Endothelial cell of umbilical vein (primary cell): ENCODE results near the gene SEMA4F. TPM values are rescaled to one million over a fixed set of nuclear protein-coding genes. Genes with fewer than 3 reads are reported as not detected.

Experiments used
- BruUV-seq: library from RNA; stranded (reverse); fragments of 400-500 nt; replicated peaks from 2 replicates; lab custom pipeline; 2021; lab: Mats Ljungman, UMichigan
- CTCF ChIA-PET: fragments of 300-600, 350-600 bp; sonication (Branson Sonifier 250); formaldehyde crosslinking; loops from one replicate; lab custom pipeline; 2021; ENCODE audit warnings: antibody characterized with exemption, inconsistent platforms; lab: Charles Lee
- POLR2A ChIA-PET: fragments of 300-600, 350-600 bp; sonication (Branson Sonifier 250); formaldehyde crosslinking; loops from one replicate; lab custom pipeline; 2021; ENCODE audit warnings: antibody characterized with exemption, inconsistent platforms; lab: Charles Lee
- DNase-seq: peaks from one replicate; pipeline ENCODE4 v3.0.0-alpha.2; 2011; ENCODE audit warnings: low read depth, low spot score
- FAIRE-seq: peaks from 2 replicates; lab custom pipeline; 2011; peaks lifted over from hg19 to GRCh38; lab: Jason Lieb, UNC
- H2AFZ ChIP-seq: 2 replicates; pipeline ENCODE4 v1.6.0; 2012; ENCODE audit warnings: low read depth, low read length, control low read depth, inconsistent platforms
- H3K27ac ChIP-seq: 2 replicates; pipeline ENCODE4 v1.5.1; 2011; ENCODE audit warnings: low read depth, mild to moderate bottlenecking, control low read depth, low read length, moderate library complexity; ENCODE audit not compliant: insufficient read depth
- H3K27me3 ChIP-seq, 2 experiments: 2 replicates each; pipeline versions ENCODE4 v1.6.0 to v1.6.1; 2011; ENCODE audit warnings: low read length in 2 of 2, mixed read lengths in 1 of 2; ENCODE audit not compliant: control insufficient read depth in 2 of 2, insufficient read depth in 2 of 2
- H3K36me3 ChIP-seq, 2 experiments: 2 replicates in 1 of 2; 3 replicates in 1 of 2; pipeline ENCODE4 v1.5.1; 2011; ENCODE audit warnings: low read length in 2 of 2, mild to moderate bottlenecking in 1 of 2, moderate library complexity in 1 of 2; ENCODE audit not compliant: control insufficient read depth in 2 of 2, insufficient read depth in 2 of 2; ENCODE audit errors: extremely low read depth in 1 of 2
- H3K4me1 ChIP-seq: 3 replicates; pipeline ENCODE4 v1.5.1; 2011; ENCODE audit warnings: mild to moderate bottlenecking, low read length; ENCODE audit not compliant: control insufficient read depth, insufficient read depth; ENCODE audit errors: extremely low read depth
- H3K4me2 ChIP-seq: 2 replicates; pipeline ENCODE4 v1.6.1; 2011; ENCODE audit warnings: low read length, control low read depth, mixed read lengths; ENCODE audit not compliant: insufficient read depth
- H3K4me3 ChIP-seq, 3 experiments: fragments of 200-600 bp in 1 of 3; sonication (generic), shearing (Covaris generic) in 1 of 3; replicated peaks in 1 of 3; 2 replicates each; pipeline ENCODE4 v1.5.1; 2011 to 2016; ENCODE audit warnings: control low read depth in 3 of 3, low read length in 3 of 3, mild to moderate bottlenecking in 2 of 3, inconsistent platforms in 1 of 3, low read depth in 1 of 3, moderate library complexity in 1 of 3; ENCODE audit not compliant: insufficient read depth in 1 of 3
- H3K79me2 ChIP-seq: 2 replicates; pipeline ENCODE4 v1.6.0; 2012; ENCODE audit warnings: low read length, inconsistent platforms; ENCODE audit not compliant: control insufficient read depth, insufficient read depth
- H3K9ac ChIP-seq: replicated peaks from 2 replicates; pipeline ENCODE3; 2011; ENCODE audit warnings: low read length, control low read depth; ENCODE audit not compliant: insufficient read depth; ENCODE audit errors: extremely low read depth
- H3K9me1 ChIP-seq: replicated peaks from 3 replicates; pipeline ENCODE4 v1.6.0; 2011; ENCODE audit warnings: mild to moderate bottlenecking, low read length; ENCODE audit not compliant: control insufficient read depth, insufficient read depth; ENCODE audit errors: extremely low read depth
- H3K9me3 ChIP-seq: replicated peaks from 2 replicates; pipeline ENCODE4 v1.5.1; 2012; ENCODE audit warnings: low read length, inconsistent platforms; ENCODE audit not compliant: control insufficient read depth, insufficient read depth
- H4K20me1 ChIP-seq: replicated peaks from 2 replicates; pipeline ENCODE3; 2011; ENCODE audit warnings: mild to moderate bottlenecking, low read length; ENCODE audit not compliant: control insufficient read depth, insufficient read depth; ENCODE audit errors: extremely low read depth
- MAX ChIP-seq: IDR thresholded peaks from 2 replicates; pipeline ENCODE4 v1.6.1; 2011; ENCODE audit not compliant: insufficient read depth, insufficient read length
- MYC ChIP-seq: IDR thresholded peaks from one replicate; pipeline ENCODE4 v1.6.1; 2011; ENCODE audit warnings: mild to moderate bottlenecking, low read depth, low read length
- POLR2AphosphoS5 ChIP-seq: IDR thresholded peaks from 2 replicates; pipeline ENCODE4 v1.6.1; 2012; ENCODE audit warnings: low read depth, mild to moderate bottlenecking, control low read depth, low read length, moderate library complexity; ENCODE audit not compliant: insufficient read depth
- dilution Hi-C: fragments of 300-500 bp; cut with MboI; formaldehyde crosslinking; loops from one replicate; pipeline ENCODE4 v1.15.0; 2019; ENCODE audit warnings: low sequenced_read_pairs; ENCODE audit not compliant: extremely low pct_ligation_motif_present
- intact Hi-C: fragments of 100-400 bp; cut with micrococcal nuclease; formaldehyde crosslinking; loops from one replicate; pipeline ENCODE4 v1.10.0; 2022
- polyA plus RNA-seq, 4 experiments: library from polyadenylated mRNA; depleted of rRNA in 3 of 4; stranded (reverse) in 3 of 4; unstranded in 1 of 4; fragments of >200 nt; gene quantifications; 2 replicates each; pipeline versions ENCODE4 v1.2.1 to v1.2.3, GENCODE V29; 2011 to 2012; ENCODE audit warnings: missing spikeins in 1 of 4
- total RNA-seq: library from RNA; stranded (reverse); gene quantifications from 2 replicates; pipeline ENCODE4 v1.2.3, GENCODE V29; 2021
- TF ChIP-seq, protein P1 (sequence below), 2 donors: IDR thresholded peaks; 1 replicate in 1 of 2; 2 replicates in 1 of 2; pipeline ENCODE4 v1.5.1; 2011; ENCODE audit warnings: low read length in 2 of 2, mild to moderate bottlenecking in 2 of 2, moderate library complexity in 2 of 2, control low read depth in 1 of 2, inconsistent platforms in 1 of 2, low read depth in 1 of 2; ENCODE audit not compliant: insufficient read depth in 1 of 2; ENCODE audit errors: extremely low read depth in 1 of 2

SEMA4F gene
- total and polyA plus RNA-seq, 2 donors (not counting 3 experiments of a cell fraction or from before 2014, with no cell fraction given) = 5.3 to 6.0 TPM

DNA sequence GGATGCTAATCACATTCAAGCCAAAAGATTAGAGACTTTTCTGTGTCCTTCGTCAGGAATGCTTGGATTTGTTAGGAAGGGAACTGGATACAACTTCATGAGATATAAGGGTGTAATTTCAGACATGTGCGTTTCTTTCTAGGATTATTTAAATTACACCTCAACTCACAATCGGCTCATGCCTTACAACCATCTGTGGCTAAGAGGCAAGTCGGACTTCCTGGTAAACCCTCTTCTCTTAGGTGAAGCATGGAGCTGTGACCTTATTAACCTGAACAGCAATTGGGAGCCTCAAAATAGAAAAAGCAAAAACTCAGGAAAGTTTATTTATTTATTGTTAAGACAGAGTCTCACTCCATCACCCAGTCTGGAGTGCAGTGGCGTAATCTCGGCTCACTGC, 61.8 kb downstream of the SEMA4F start:
- no peaks in the 10 kb centered on the region for H4K20me1 ChIP-seq
- H3K9me3 ChIP-seq = no peaks in the 10 kb centered on the region
- H3K4me3 ChIP-seq = peak overlapping the region in 2 of 3 experiments; percentile 57 to 62
- POLR2A ChIA-PET = no interaction called here
- CTCF ChIA-PET = interaction anchor here (0.7 to 7.8 kb wide), 15 partner anchors 10 to 168 kb away, joined by 3 to 112 read pairs (median 4); partner anchors contain the start of gene HK2
- DNase-seq (no peak), FAIRE-seq (no peak)
- no peaks in the 10 kb centered on the region for H3K79me2 ChIP-seq
- TF ChIP-seq, protein P1, sequence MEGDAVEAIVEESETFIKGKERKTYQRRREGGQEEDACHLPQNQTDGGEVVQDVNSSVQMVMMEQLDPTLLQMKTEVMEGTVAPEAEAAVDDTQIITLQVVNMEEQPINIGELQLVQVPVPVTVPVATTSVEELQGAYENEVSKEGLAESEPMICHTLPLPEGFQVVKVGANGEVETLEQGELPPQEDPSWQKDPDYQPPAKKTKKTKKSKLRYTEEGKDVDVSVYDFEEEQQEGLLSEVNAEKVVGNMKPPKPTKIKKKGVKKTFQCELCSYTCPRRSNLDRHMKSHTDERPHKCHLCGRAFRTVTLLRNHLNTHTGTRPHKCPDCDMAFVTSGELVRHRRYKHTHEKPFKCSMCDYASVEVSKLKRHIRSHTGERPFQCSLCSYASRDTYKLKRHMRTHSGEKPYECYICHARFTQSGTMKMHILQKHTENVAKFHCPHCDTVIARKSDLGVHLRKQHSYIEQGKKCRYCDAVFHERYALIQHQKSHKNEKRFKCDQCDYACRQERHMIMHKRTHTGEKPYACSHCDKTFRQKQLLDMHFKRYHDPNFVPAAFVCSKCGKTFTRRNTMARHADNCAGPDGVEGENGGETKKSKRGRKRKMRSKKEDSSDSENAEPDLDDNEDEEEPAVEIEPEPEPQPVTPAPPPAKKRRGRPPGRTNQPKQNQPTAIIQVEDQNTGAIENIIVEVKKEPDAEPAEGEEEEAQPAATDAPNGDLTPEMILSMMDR (IDR thresholded peaks at IDR 0.05; ENCODE audit: extremely low read depth in 1 of 2, insufficient read depth in 1 of 2, low read depth in 1 of 2, low read length in 2 of 2) = no peak
- TF ChIP-seq MAX = no peak
- peak overlapping the region; percentile 89 for H3K4me2 ChIP-seq
- H3K4me1 ChIP-seq = no peaks in the 10 kb centered on the region
- H2AFZ ChIP-seq = peak overlapping the region; percentile 96
- no TSS peak for BruUV-seq
- peak overlapping the region; percentile 18 for H3K9ac ChIP-seq
- intact Hi-C loops (loop anchor here (1.0 to 2.0 kb wide), 5 partner anchors 26 to 160 kb away; partner anchors contain the start of genes HK2 and SEMA4F), dilution Hi-C loops (no loop called here)
- H3K27ac ChIP-seq = no peak overlapping the region
- H3K27me3 ChIP-seq = peaks cover 12 to 24% of the 10 kb centered on the region in 2 experiments
- no peaks in the 10 kb centered on the region for H3K36me3 ChIP-seq
- H3K9me1 ChIP-seq = no peaks in the 10 kb centered on the region

GRCh38 chr2:74719066-74719465, 65.0 kb downstream of the SEMA4F start:
- H3K27me3 ChIP-seq = peaks cover 11 to 24% of the 10 kb centered on the region in 2 experiments
- intact Hi-C loops (no loop called here), dilution Hi-C loops (no loop called here)
- no peak overlapping the region for H3K27ac ChIP-seq
- ChIA-PET CTCF (interaction anchor here (1.8 kb wide), 1 partner anchor 28 kb away, joined by 6 read pairs; no protein-coding TSS in a partner anchor), POLR2A (no interaction called here)
- TF ChIP-seq MYC = no peak
- TF ChIP-seq POLR2AphosphoS5 = no peak
- no peaks in the 10 kb centered on the region for H3K4me1 ChIP-seq
- H3K9me3 ChIP-seq = no peaks in the 10 kb centered on the region
- BruUV-seq = no TSS peak
- H3K4me2 ChIP-seq = no peak overlapping the region
- H3K4me3 ChIP-seq = no peak overlapping the region
- no peak overlapping the region for H3K9ac ChIP-seq
- H2AFZ ChIP-seq = no peak overlapping the region
- no peaks in the 10 kb centered on the region for H3K9me1 ChIP-seq
- FAIRE-seq = no peak
- no peak for DNase-seq
- no peaks in the 10 kb centered on the region for H4K20me1 ChIP-seq
- H3K79me2 ChIP-seq = no peaks in the 10 kb centered on the region
- no peaks in the 10 kb centered on the region for H3K36me3 ChIP-seq
